Activated CD8-positive, alpha-beta T cell treated with anti-CD3 and anti-CD28 coated beads for 36 hours (primary cell): ENCODE measurements around the gene ANOS1. TPM values are rescaled to one million over a fixed set of nuclear protein-coding genes. Genes with fewer than 3 reads are reported as not detected.
A peak's percentile ranks its signal among the peaks of the same experiment; 100 is the strongest.

Experiments used
- ATAC-seq: fragments of 200-7000 bp; cut with Tn5 transposase; one replicate; pipeline ENCODE4 v1.10.0; 2021; ENCODE audit warnings: mild to moderate bottlenecking, moderate library complexity
- CTCF ChIA-PET: fragments of 350-600 bp; sonication (Branson Sonifier 250); formaldehyde crosslinking; loops from one replicate; lab custom pipeline; 2021; ENCODE audit warnings: antibody characterized with exemption; lab: Charles Lee
- POLR2A ChIA-PET: fragments of 350-600 bp; sonication (Branson Sonifier 250); formaldehyde crosslinking; loops from one replicate; lab custom pipeline; 2021; ENCODE audit warnings: antibody characterized with exemption; lab: Charles Lee
- DNase-seq: peaks from one replicate; pipeline ENCODE4 v3.0.0-alpha.2; 2020
- H3K27ac Mint-ChIP-seq: one replicate; pipeline ENCODE4 v1.8.0; 2021; ENCODE audit warnings: mild to moderate bottlenecking, mixed read lengths
- H3K27me3 Mint-ChIP-seq: one replicate; pipeline ENCODE4 v1.8.0; 2021; ENCODE audit warnings: mixed read lengths
- H3K36me3 Mint-ChIP-seq: one replicate; pipeline ENCODE4 v1.8.0; 2021; ENCODE audit warnings: low read depth, mixed read lengths
- H3K4me1 Mint-ChIP-seq: one replicate; pipeline ENCODE4 v1.8.0; 2021; ENCODE audit warnings: low read depth, mixed read lengths
- H3K4me3 Mint-ChIP-seq: one replicate; pipeline ENCODE4 v1.8.0; 2021; ENCODE audit warnings: mild to moderate bottlenecking, moderate library complexity, mixed read lengths
- H3K9me3 Mint-ChIP-seq: one replicate; pipeline ENCODE4 v1.8.0; 2021; ENCODE audit warnings: mixed read lengths
- intact Hi-C: fragments of 100-400 bp; cut with micrococcal nuclease; formaldehyde crosslinking; loops from one replicate; pipeline ENCODE4 v1.10.0; 2022
- total RNA-seq, 2 experiments: library from RNA; stranded (reverse); gene quantifications; one replicate each; pipeline ENCODE4 v1.2.3, GENCODE V29; 2021
- TF ChIP-seq, protein P1 (sequence below): fragments of 200-600 bp; IDR thresholded peaks from one replicate; pipeline ENCODE4 v1.8.0; 2022; ENCODE audit warnings: antibody characterized with exemption, mild to moderate bottlenecking

Gene ANOS1
- total RNA-seq, 2 experiments from 2014 or later = 0.04 TPM; not detected in 1

DNA sequence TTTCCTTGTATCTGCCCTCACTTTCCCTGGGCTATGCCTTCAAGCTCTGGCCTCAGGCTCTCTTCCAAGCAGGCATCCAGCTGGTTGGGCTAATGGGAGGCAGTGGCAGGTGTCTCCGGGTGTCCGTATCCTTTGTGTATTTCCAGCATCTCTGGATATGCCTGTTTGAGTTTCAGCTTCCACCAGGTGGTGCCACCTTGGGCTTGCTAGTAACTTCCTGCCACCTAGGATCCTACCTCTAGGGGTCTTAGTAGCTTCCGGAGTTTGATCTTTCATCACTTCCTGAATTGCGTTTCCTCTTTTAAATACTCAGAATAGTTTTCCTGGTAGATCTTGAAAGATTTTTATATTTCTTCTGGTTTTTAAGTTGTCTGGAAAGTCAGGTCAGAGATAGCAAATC is 23.2 kb upstream of the ANOS1 start:
- H3K27ac Mint-ChIP-seq = no peak overlapping the region
- ChIA-PET CTCF (interaction anchor here (0.6 to 2.1 kb wide), 5 partner anchors 16 to 61 kb away, joined by 3 to 10 read pairs (median 3); no protein-coding TSS in a partner anchor), POLR2A (no interaction called here)
- no peak overlapping the region for H3K4me3 Mint-ChIP-seq
- TF ChIP-seq, protein P1, sequence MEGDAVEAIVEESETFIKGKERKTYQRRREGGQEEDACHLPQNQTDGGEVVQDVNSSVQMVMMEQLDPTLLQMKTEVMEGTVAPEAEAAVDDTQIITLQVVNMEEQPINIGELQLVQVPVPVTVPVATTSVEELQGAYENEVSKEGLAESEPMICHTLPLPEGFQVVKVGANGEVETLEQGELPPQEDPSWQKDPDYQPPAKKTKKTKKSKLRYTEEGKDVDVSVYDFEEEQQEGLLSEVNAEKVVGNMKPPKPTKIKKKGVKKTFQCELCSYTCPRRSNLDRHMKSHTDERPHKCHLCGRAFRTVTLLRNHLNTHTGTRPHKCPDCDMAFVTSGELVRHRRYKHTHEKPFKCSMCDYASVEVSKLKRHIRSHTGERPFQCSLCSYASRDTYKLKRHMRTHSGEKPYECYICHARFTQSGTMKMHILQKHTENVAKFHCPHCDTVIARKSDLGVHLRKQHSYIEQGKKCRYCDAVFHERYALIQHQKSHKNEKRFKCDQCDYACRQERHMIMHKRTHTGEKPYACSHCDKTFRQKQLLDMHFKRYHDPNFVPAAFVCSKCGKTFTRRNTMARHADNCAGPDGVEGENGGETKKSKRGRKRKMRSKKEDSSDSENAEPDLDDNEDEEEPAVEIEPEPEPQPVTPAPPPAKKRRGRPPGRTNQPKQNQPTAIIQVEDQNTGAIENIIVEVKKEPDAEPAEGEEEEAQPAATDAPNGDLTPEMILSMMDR = peak; percentile 39
- intact Hi-C loops = no loop called here
- no peaks in the 10 kb centered on the region for H3K27me3 Mint-ChIP-seq
- no peaks in the 10 kb centered on the region for H3K36me3 Mint-ChIP-seq
- H3K9me3 Mint-ChIP-seq = no peaks in the 10 kb centered on the region
- DNase-seq (peak; percentile 27), ATAC-seq (no peak)
- H3K4me1 Mint-ChIP-seq = peaks cover 3% of the 10 kb centered on the region

DNA sequence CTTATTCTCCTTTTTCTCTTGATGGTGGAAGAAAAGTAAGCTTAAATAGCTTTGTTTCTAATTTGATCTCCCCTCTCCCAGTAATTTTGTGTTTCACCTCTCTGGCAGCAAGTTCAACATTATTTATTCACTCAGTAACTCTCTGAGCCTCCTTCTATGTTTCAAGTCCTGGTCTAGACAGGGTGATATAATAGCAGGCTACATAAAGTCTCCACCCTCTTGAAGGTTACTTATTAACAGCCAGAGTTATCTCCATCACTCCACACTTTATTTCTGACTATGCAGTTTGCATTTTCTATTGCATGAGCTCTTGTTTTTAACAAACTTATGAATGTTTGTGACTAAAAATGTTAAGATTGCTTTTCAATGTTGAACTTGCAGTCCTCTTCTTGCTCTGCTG is 17.8 kb upstream of the ANOS1 start:
- Mint-ChIP-seq H3K36me3 (no peaks in the 10 kb centered on the region), H3K27me3 (peaks cover 6% of the 10 kb centered on the region), H3K9me3 (no peaks in the 10 kb centered on the region), H3K4me3 (no peak overlapping the region), H3K27ac (no peak overlapping the region), H3K4me1 (no peaks in the 10 kb centered on the region)
- no peak for ATAC-seq
- TF ChIP-seq, protein P1 = no peak
- intact Hi-C loops = loop anchor here (10.0 kb wide), 1 partner anchor 65 kb away; no protein-coding TSS in a partner anchor
- ChIA-PET CTCF (interaction anchor here (1.0 to 1.3 kb wide), 3 partner anchors 11 to 67 kb away, joined by 3 to 11 read pairs (median 6); no protein-coding TSS in a partner anchor), POLR2A (no interaction called here)
- no peak for DNase-seq

DNA sequence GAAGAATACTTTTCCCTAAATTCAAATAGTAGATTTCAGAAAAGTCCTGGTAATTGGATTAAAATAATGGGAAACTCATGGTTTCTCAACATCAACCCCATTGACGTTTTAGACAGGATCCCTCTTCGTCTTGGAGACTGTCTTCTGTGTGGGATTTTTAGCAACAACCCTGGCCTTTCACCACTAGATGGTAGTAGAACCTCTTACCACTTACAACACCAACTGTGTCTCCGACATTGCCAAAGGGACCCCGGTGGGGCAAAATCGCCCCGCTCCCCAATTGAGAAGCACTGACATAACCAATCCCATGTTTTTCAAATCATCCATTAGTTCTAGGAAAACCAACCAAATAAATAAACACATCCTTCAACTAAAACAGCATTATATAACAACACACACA is 16.9 kb upstream of the ANOS1 start:
- Mint-ChIP-seq H3K4me3 (no peak overlapping the region), H3K9me3 (no peaks in the 10 kb centered on the region), H3K36me3 (no peaks in the 10 kb centered on the region), H3K4me1 (no peaks in the 10 kb centered on the region), H3K27ac (no peak overlapping the region), H3K27me3 (peaks cover 6% of the 10 kb centered on the region)
- TF ChIP-seq, protein P1 = peak; percentile 32
- no peak for ATAC-seq
- ChIA-PET CTCF (interaction anchor here (1.0 to 1.3 kb wide), 3 partner anchors 10 to 67 kb away, joined by 3 to 11 read pairs (median 6); no protein-coding TSS in a partner anchor), POLR2A (no interaction called here)
- no peak for DNase-seq
- intact Hi-C loops = loop anchor here (10.0 kb wide), 1 partner anchor 66 kb away; no protein-coding TSS in a partner anchor

DNA sequence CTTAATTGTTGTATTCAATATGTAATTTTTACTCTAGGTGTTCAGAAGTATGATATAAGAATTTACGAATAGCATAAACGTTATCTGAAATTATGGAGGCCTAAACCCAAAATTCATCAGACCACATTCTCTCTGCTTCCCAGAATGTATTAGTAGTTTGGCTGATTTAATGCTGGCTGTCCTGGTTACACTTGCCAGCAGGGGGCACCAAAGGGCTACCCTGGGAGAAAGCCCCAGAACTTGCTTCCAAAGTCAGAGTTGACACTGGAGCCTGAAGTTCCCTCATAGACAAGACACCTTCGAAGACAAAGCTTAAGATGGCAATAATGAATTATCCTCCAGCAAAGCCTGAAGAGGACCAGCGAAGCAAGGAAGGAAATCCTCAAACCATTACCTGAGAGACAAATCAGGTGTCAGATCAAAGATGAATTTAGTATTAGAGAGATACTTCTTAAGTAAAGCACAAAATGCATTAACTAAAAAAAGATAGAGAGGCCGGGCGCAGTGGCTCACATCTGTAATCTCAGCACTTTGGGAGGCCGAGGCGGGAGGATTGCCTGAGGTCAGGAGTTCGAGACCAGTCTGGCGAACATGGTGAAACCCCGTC is 11.3 kb upstream of the ANOS1 start:
- TF ChIP-seq, protein P1 = peak; percentile 72
- ATAC-seq = no peak
- CTCF ChIA-PET = interaction anchor here (0.7 to 1.2 kb wide), 2 partner anchors 8 to 1336 kb away, joined by 3 read pairs; no protein-coding TSS in a partner anchor
- H3K9me3 Mint-ChIP-seq = no peaks in the 10 kb centered on the region
- intact Hi-C loops = loop anchor here (10.0 kb wide), 1 partner anchor 72 kb away; no protein-coding TSS in a partner anchor
- no peak overlapping the region for H3K27ac Mint-ChIP-seq
- H3K36me3 Mint-ChIP-seq = no peaks in the 10 kb centered on the region
- no peak overlapping the region for H3K4me3 Mint-ChIP-seq
- peak; percentile 65 for DNase-seq
- no peaks in the 10 kb centered on the region for H3K27me3 Mint-ChIP-seq
- POLR2A ChIA-PET = no interaction called here
- no peaks in the 10 kb centered on the region for H3K4me1 Mint-ChIP-seq

DNA sequence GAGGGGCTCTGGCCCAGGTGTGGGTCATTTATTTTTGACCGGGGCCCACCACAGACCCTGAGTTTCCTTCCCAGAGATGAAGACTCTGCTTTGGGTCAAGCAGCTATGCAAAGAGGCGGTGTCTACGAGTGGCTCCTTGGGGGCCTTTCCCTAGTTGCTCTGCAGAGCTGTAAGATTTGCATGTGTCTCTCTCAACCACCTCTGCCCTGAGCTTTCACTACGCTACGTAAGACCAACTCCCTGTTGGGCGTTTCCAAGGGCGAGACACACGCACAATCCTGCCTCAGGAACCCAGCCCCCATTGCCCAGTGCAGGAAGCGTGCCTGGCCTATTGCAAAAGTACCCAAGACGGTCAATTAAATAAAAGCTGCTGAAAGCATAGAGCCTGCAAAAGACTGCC is 10.0 kb upstream of the ANOS1 start:
- POLR2A ChIA-PET = no interaction called here
- no peaks in the 10 kb centered on the region for H3K36me3 Mint-ChIP-seq

More for the DNA sequence above, 10.0 kb upstream of the ANOS1 start:
- TF ChIP-seq, protein P1 = no peak
- H3K4me1 Mint-ChIP-seq = no peaks in the 10 kb centered on the region
- no peak for ATAC-seq
- no peak for DNase-seq
- H3K27ac Mint-ChIP-seq = no peak overlapping the region
- no peaks in the 10 kb centered on the region for H3K9me3 Mint-ChIP-seq
- intact Hi-C loops = loop anchor here (10.0 kb wide), 1 partner anchor 73 kb away; no protein-coding TSS in a partner anchor
- H3K27me3 Mint-ChIP-seq = peaks cover 1% of the 10 kb centered on the region
- no peak overlapping the region for H3K4me3 Mint-ChIP-seq
- CTCF ChIA-PET = interaction anchor here (0.9 to 1.2 kb wide), 3 partner anchors 8 to 74 kb away, joined by 3 to 5 read pairs (median 4); no protein-coding TSS in a partner anchor
